Activated B cell treated with CpG ODN at 0.5 μM for 24 hours (primary cell): Measurements from ENCODE around the gene KRT77. TPM values are rescaled to one million over a fixed set of nuclear protein-coding genes. Genes with fewer than 3 reads are reported as not detected.
"Not testable (repeated sequence)": the region's sequence is repeated elsewhere in the genome, so short reads cannot be mapped to it uniquely, and the experiment has no call there.

Source experiments
- ATAC-seq: fragments of 200-7000 bp; cut with Tn5 transposase; one replicate; pipeline ENCODE4 v1.10.0; 2021; ENCODE audit warnings: low read depth, mild to moderate bottlenecking, moderate library complexity
- CTCF ChIA-PET: fragments of 350-600 bp; sonication (Branson Sonifier 250); formaldehyde crosslinking; loops from one replicate; lab custom pipeline; 2021; ENCODE audit warnings: antibody characterized with exemption; lab: Charles Lee
- POLR2A ChIA-PET: fragments of 350-600 bp; sonication (Branson Sonifier 250); formaldehyde crosslinking; loops from one replicate; lab custom pipeline; 2021; ENCODE audit warnings: antibody characterized with exemption; lab: Charles Lee
- DNase-seq: peaks from one replicate; pipeline ENCODE4 v3.0.0; 2022
- H3K27ac Mint-ChIP-seq: one replicate; pipeline ENCODE4 v1.8.0; 2020; ENCODE audit warnings: mixed read lengths
- H3K27me3 Mint-ChIP-seq: one replicate; pipeline ENCODE4 v1.8.0; 2021; ENCODE audit warnings: mixed read lengths
- H3K36me3 Mint-ChIP-seq: one replicate; pipeline ENCODE4 v1.8.0; 2021; ENCODE audit warnings: low read depth, mixed read lengths
- H3K4me1 Mint-ChIP-seq: one replicate; pipeline ENCODE4 v1.8.0; 2021; ENCODE audit warnings: mixed read lengths
- H3K4me3 Mint-ChIP-seq: one replicate; pipeline ENCODE4 v1.8.0; 2020; ENCODE audit warnings: mild to moderate bottlenecking, mixed read lengths
- H3K9me3 Mint-ChIP-seq: one replicate; pipeline ENCODE4 v1.8.0; 2020; ENCODE audit warnings: mixed read lengths
- intact Hi-C: fragments of 100-400 bp; cut with micrococcal nuclease; formaldehyde crosslinking; loops from one replicate; pipeline ENCODE4 v1.15.1; 2024
- total RNA-seq: library from RNA; stranded (reverse); gene quantifications from 2 replicates; pipeline ENCODE4 v1.2.3, GENCODE V29; 2022
- TF ChIP-seq, protein P1 (sequence below): fragments of 200-600 bp; IDR thresholded peaks from one replicate; pipeline ENCODE4 v1.8.0; 2022; ENCODE audit warnings: antibody characterized with exemption, mild to moderate bottlenecking

Gene KRT77
- not detected in 2 replicates for total RNA-seq

GRCh38 chr12:52703424-52703823 is at the start of gene KRT77:
Gene KRT77 (minus strand): TSS chr12:52703524. CDS start chr12:52703434, 90 bp downstream.
- CTCF ChIA-PET, result no interaction called here
- H3K9me3 Mint-ChIP-seq, result no peaks in the 10 kb centered on the region
- H3K27ac Mint-ChIP-seq, result no peak within 1 kb of the TSS
- ATAC-seq (no peak), DNase-seq (no peak)
- H3K27me3 Mint-ChIP-seq, result peaks cover 22% of the 10 kb centered on the region
- no peaks in the 10 kb centered on the region for H3K36me3 Mint-ChIP-seq
- H3K4me1 Mint-ChIP-seq, result no peaks in the 10 kb centered on the region
- TF ChIP-seq, protein P1, sequence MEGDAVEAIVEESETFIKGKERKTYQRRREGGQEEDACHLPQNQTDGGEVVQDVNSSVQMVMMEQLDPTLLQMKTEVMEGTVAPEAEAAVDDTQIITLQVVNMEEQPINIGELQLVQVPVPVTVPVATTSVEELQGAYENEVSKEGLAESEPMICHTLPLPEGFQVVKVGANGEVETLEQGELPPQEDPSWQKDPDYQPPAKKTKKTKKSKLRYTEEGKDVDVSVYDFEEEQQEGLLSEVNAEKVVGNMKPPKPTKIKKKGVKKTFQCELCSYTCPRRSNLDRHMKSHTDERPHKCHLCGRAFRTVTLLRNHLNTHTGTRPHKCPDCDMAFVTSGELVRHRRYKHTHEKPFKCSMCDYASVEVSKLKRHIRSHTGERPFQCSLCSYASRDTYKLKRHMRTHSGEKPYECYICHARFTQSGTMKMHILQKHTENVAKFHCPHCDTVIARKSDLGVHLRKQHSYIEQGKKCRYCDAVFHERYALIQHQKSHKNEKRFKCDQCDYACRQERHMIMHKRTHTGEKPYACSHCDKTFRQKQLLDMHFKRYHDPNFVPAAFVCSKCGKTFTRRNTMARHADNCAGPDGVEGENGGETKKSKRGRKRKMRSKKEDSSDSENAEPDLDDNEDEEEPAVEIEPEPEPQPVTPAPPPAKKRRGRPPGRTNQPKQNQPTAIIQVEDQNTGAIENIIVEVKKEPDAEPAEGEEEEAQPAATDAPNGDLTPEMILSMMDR, result no peak
- POLR2A ChIA-PET, result no interaction called here
- intact Hi-C loops, result no loop called here
- no peak within 1 kb of the TSS for H3K4me3 Mint-ChIP-seq

DNA sequence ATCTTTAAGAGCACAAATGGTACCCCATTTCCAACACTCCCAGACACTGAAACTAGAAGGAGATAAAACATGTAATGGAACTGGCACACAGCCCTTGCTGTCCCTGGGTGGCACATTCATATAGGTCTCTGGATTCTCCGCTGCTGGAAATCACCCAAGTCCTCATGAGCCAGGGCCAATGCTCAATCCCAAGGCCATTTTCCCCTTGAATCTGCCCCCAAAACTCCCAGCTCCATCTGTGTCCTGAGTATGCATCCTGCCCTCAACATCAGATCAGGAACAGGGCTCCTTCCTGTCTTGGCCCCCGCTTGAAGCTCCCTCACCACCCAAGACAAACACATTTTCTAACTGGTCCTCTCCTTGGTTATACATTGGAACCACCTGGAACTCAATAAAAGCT is 49.2 kb upstream of the KRT77 start:
- DNase-seq (no peak), ATAC-seq (no peak)
- Mint-ChIP-seq H3K27me3 (peaks cover 4% of the 10 kb centered on the region), H3K4me1 (no peaks in the 10 kb centered on the region), H3K9me3 (no peaks in the 10 kb centered on the region), H3K27ac (no peak overlapping the region), H3K36me3 (no peaks in the 10 kb centered on the region), H3K4me3 (no peak overlapping the region)
- intact Hi-C loops, result no loop called here
- POLR2A ChIA-PET, result no interaction called here
- CTCF ChIA-PET, result no interaction called here
- TF ChIP-seq, protein P1, result no peak

DNA sequence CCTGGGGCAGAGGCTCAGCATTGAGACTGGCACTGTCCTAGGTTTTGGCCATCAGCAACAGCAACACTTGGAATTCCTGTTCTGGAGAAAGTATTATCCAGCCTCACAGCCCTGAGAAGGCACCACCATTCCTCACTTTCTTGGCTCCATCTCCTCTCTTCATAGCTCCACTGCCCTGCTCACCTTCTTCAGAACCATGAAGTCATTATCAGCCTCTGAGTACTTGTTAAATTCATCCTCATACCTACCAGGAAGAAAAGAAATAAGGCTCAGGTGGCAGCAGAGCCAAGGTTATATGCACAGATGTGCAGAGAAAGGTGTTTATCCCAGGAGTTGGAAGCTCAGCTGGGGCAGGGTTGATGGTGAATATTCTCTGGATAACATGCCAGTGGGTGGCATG is 48.5 kb upstream of the KRT77 start:
- H3K4me1 Mint-ChIP-seq, result no peaks in the 10 kb centered on the region
- no peak overlapping the region for H3K4me3 Mint-ChIP-seq
- ATAC-seq, result no peak
- no peak overlapping the region for H3K27ac Mint-ChIP-seq
- POLR2A ChIA-PET, result no interaction called here
- intact Hi-C loops, result no loop called here
- no peaks in the 10 kb centered on the region for H3K36me3 Mint-ChIP-seq
- H3K9me3 Mint-ChIP-seq, result no peaks in the 10 kb centered on the region
- H3K27me3 Mint-ChIP-seq, result peaks cover 6% of the 10 kb centered on the region
- TF ChIP-seq, protein P1, result no peak
- CTCF ChIA-PET, result no interaction called here
- no peak for DNase-seq

DNA sequence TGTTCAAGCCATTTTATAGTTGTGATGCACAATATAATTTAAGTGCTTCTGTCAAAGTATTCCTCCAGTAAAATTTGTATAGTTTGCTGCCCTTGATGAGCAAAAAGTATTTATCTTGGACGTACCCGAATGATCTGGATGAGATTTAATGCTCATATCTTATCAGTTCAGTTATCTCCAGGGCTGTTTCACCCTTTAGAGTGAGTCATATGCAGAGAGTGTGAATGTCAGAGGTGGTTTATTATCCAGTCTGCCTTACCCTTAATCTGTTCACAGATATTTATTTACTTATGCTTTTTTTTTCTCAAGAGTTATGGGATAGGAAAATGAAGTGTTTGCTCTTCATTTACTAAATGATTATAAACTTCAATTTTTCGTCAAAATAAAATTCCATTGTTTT is 47.2 kb upstream of the KRT77 start:
- H3K27ac Mint-ChIP-seq, H3K36me3 Mint-ChIP-seq, H3K27me3 Mint-ChIP-seq, DNase-seq, H3K9me3 Mint-ChIP-seq, H3K4me1 Mint-ChIP-seq, intact Hi-C loops, POLR2A ChIA-PET, CTCF ChIA-PET, H3K4me3 Mint-ChIP-seq, ATAC-seq: not testable (repeated sequence)

DNA sequence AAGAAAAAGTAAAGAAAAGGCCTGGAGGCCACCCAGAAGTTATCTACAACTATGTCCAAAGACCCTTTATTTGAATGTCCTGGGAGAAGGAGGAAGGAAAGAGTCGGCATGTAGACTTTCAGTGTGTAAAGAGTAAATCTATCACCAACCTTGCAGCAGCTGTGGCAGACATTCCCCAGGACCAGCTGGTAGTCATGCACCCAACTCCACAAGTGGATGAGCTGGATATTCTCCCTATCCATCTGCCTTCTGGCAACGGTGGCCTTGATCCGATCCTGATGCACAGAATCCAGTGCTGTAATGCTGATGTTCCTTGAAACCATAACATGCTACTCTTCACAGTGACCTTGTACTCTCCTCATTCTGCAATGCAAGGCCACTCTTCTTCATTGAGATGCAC is 46.5 kb upstream of the KRT77 start:
- no peaks in the 10 kb centered on the region for H3K9me3 Mint-ChIP-seq
- DNase-seq (no peak), ATAC-seq (no peak)
- intact Hi-C loops, result no loop called here
- no peaks in the 10 kb centered on the region for H3K36me3 Mint-ChIP-seq
- POLR2A ChIA-PET, result no interaction called here
- CTCF ChIA-PET, result no interaction called here
- H3K4me1 Mint-ChIP-seq, result no peaks in the 10 kb centered on the region
- peaks cover 6% of the 10 kb centered on the region for H3K27me3 Mint-ChIP-seq
- TF ChIP-seq, protein P1, result no peak
- H3K4me3 Mint-ChIP-seq, result no peak overlapping the region
- no peak overlapping the region for H3K27ac Mint-ChIP-seq

GRCh38 chr12:52748578-52748977 is 45.3 kb upstream of the KRT77 start:
- TF ChIP-seq, protein P1, result no peak
- DNase-seq, result no peak
- ChIA-PET CTCF (no interaction called here), POLR2A (no interaction called here)
- Mint-ChIP-seq H3K9me3 (no peaks in the 10 kb centered on the region), H3K4me3 (no peak overlapping the region), H3K27me3 (peaks cover 6% of the 10 kb centered on the region), H3K27ac (no peak overlapping the region), H3K4me1 (no peaks in the 10 kb centered on the region), H3K36me3 (no peaks in the 10 kb centered on the region)
- intact Hi-C loops, result no loop called here
- ATAC-seq, result no peak
